HuH-7 (cell line): Measurements from ENCODE around the gene ZNF382.

Source experiments
- DNase-seq: peaks from one replicate; pipeline ENCODE4 v3.0.0; 2011; ENCODE audit warnings: low spot score

Gene ZNF382

GRCh38 chr19:36679455-36679854 is 74.3 kb downstream of the ZNF382 start:
- no peak for DNase-seq
